H9 (cell line): ENCODE results near the gene NT5DC1. TPM values are rescaled to one million over a fixed set of nuclear protein-coding genes. Genes with fewer than 3 reads are reported as not detected.

ENCODE experiments used
- DNase-seq: peaks from one replicate; pipeline ENCODE4 v3.0.0-alpha.2; 2017
- H2AFZ ChIP-seq: one replicate; pipeline ENCODE4 v1.6.1; 2013; ENCODE audit warnings: mild to moderate bottlenecking, low read length, control low read depth, moderate library complexity
- H2AK5ac ChIP-seq: 2 replicates; pipeline ENCODE4 v1.6.1; 2013; ENCODE audit warnings: low read length, control low read depth, mixed read lengths; ENCODE audit not compliant: insufficient read length
- H2BK120ac ChIP-seq: one replicate; pipeline ENCODE4 v1.6.1; 2013; ENCODE audit warnings: low read depth, mild to moderate bottlenecking, low read length, control low read depth, inconsistent platforms; ENCODE audit not compliant: poor library complexity, severe bottlenecking
- H2BK12ac ChIP-seq: 2 replicates; pipeline ENCODE4 v1.6.1; 2013; ENCODE audit warnings: low read length, control low read depth, mixed read lengths, low read depth; ENCODE audit not compliant: insufficient read length
- H2BK15ac ChIP-seq: 2 replicates; pipeline ENCODE4 v1.6.1; 2013; ENCODE audit warnings: low read depth, low read length, control low read depth
- H2BK20ac ChIP-seq: one replicate; pipeline ENCODE4 v1.6.1; 2013; ENCODE audit warnings: low read depth, mild to moderate bottlenecking, low read length, control low read depth, inconsistent platforms; ENCODE audit not compliant: poor library complexity, severe bottlenecking
- H2BK5ac ChIP-seq: 2 replicates; pipeline ENCODE4 v1.6.1; 2013; ENCODE audit warnings: low read length, control low read depth, mixed read lengths; ENCODE audit not compliant: insufficient read length
- H3K14ac ChIP-seq: 2 replicates; pipeline ENCODE4 v1.6.1; 2013; ENCODE audit warnings: low read length, control low read depth; ENCODE audit not compliant: insufficient read depth
- H3K18ac ChIP-seq: 2 replicates; pipeline ENCODE4 v1.6.1; 2013; ENCODE audit warnings: low read depth, mild to moderate bottlenecking, mixed read lengths, low read length, control low read depth; ENCODE audit not compliant: insufficient read length
- H3K23ac ChIP-seq: 2 replicates; pipeline ENCODE4 v1.6.1; 2013; ENCODE audit warnings: low read length, control low read depth, mixed read lengths, low read depth; ENCODE audit not compliant: insufficient read length
- H3K23me2 ChIP-seq: 2 replicates; pipeline ENCODE4 v1.6.1; 2013; ENCODE audit warnings: low read depth, mild to moderate bottlenecking, mixed read lengths, low read length, control low read depth; ENCODE audit not compliant: insufficient read length, poor library complexity, severe bottlenecking
- H3K27ac ChIP-seq: 2 replicates; pipeline ENCODE4 v1.5.1; 2013; ENCODE audit warnings: low read length, control low read depth, mixed read lengths, low read depth; ENCODE audit not compliant: insufficient read length
- H3K27me3 ChIP-seq: 2 replicates; pipeline ENCODE4 v1.6.1; 2013; ENCODE audit warnings: low read length, control low read depth, inconsistent platforms; ENCODE audit not compliant: insufficient read depth
- H3K4ac ChIP-seq: 2 replicates; pipeline ENCODE4 v1.6.1; 2013; ENCODE audit warnings: low read depth, mild to moderate bottlenecking, control low read depth, inconsistent platforms, low read length, moderate library complexity
- H3K4me1 ChIP-seq: 2 replicates; pipeline ENCODE4 v1.6.1; 2013; ENCODE audit warnings: low read length, control low read depth, inconsistent platforms; ENCODE audit not compliant: insufficient read depth
- H3K4me2 ChIP-seq: 2 replicates; pipeline ENCODE4 v1.6.1; 2013; ENCODE audit warnings: low read length, control low read depth, mixed read lengths; ENCODE audit not compliant: insufficient read length, insufficient read depth
- H3K56ac ChIP-seq: 2 replicates; pipeline ENCODE4 v1.6.1; 2013; ENCODE audit warnings: low read depth, mild to moderate bottlenecking, mixed read lengths, low read length, control low read depth; ENCODE audit not compliant: insufficient read length
- H3K79me1 ChIP-seq: 2 replicates; pipeline ENCODE4 v1.6.1; 2013; ENCODE audit warnings: low read depth, mild to moderate bottlenecking, moderate library complexity, low read length, control low read depth, inconsistent platforms; ENCODE audit not compliant: insufficient read depth, poor library complexity, severe bottlenecking
- H3K79me2 ChIP-seq: 2 replicates; pipeline ENCODE4 v1.6.1; 2013; ENCODE audit warnings: low read length, control low read depth, inconsistent platforms; ENCODE audit not compliant: insufficient read depth
- H3K9ac ChIP-seq: 2 replicates; pipeline ENCODE4 v1.6.1; 2013; ENCODE audit warnings: low read length, control low read depth, mixed read lengths; ENCODE audit not compliant: insufficient read length; ENCODE audit errors: extremely low read depth
- H3K9me3 ChIP-seq: one replicate; pipeline ENCODE4 v1.6.1; 2013; ENCODE audit warnings: low read depth, low read length, inconsistent platforms; ENCODE audit not compliant: control insufficient read depth
- H3T11ph ChIP-seq: one replicate; pipeline ENCODE4 v1.6.1; 2013; ENCODE audit warnings: mild to moderate bottlenecking, low read length, control low read depth, inconsistent platforms
- H4K20me1 ChIP-seq: one replicate; pipeline ENCODE4 v1.6.1; 2013; ENCODE audit not compliant: control insufficient read depth, insufficient read length, insufficient read depth
- H4K5ac ChIP-seq: 2 replicates; pipeline ENCODE4 v1.6.1; 2013; ENCODE audit warnings: low read depth, mild to moderate bottlenecking, mixed read lengths, low read length, control low read depth; ENCODE audit not compliant: insufficient read length
- H4K8ac ChIP-seq: replicated peaks from 2 replicates; pipeline ENCODE4 v1.6.1; 2013; ENCODE audit warnings: low read length, control low read depth, mixed read lengths, low read depth; ENCODE audit not compliant: insufficient read length
- H4K91ac ChIP-seq: 2 replicates; pipeline ENCODE4 v1.6.1; 2013; ENCODE audit warnings: low read depth, mild to moderate bottlenecking, moderate library complexity, mixed read lengths, low read length, control low read depth; ENCODE audit not compliant: insufficient read length
- H3K27ac Mint-ChIP-seq, 3 experiments: 2 replicates in 2 of 3; 3 replicates in 1 of 3; pipeline ENCODE4 v1.8.0; 2020 to 2021; ENCODE audit warnings: mixed read lengths in 3 of 3, mild to moderate bottlenecking in 1 of 3, moderate library complexity in 1 of 3
- H3K27me3 Mint-ChIP-seq: 2 replicates; pipeline ENCODE4 v1.8.0; 2021; ENCODE audit warnings: low read depth, mild to moderate bottlenecking, moderate library complexity, mixed read lengths
- H3K36me3 Mint-ChIP-seq, 3 experiments: 2 replicates in 2 of 3; 3 replicates in 1 of 3; pipeline ENCODE4 v1.8.0; 2020 to 2021; ENCODE audit warnings: low read depth in 3 of 3, mixed read lengths in 3 of 3; ENCODE audit not compliant: insufficient read depth in 1 of 3
- H3K4me1 Mint-ChIP-seq, 2 experiments: 2 replicates each; pipeline ENCODE4 v1.8.0; 2020; ENCODE audit warnings: mixed read lengths in 2 of 2
- H3K4me3 Mint-ChIP-seq, 2 experiments: 2 replicates in 1 of 2; 3 replicates in 1 of 2; pipeline ENCODE4 v1.8.0; 2020 to 2021; ENCODE audit warnings: mild to moderate bottlenecking in 2 of 2, mixed read lengths in 2 of 2, moderate library complexity in 1 of 2
- H3K9me3 Mint-ChIP-seq, 2 experiments: 2 replicates in 1 of 2; 3 replicates in 1 of 2; pipeline ENCODE4 v1.8.0; 2020; ENCODE audit warnings: mild to moderate bottlenecking in 2 of 2, mixed read lengths in 2 of 2, moderate library complexity in 1 of 2
- WGBS: extraction: QIAGEN DNeasy Blood & Tissue Kit; methylation state at CpG from one replicate; pipeline ENCODE4 v1.1.7; 2013; ENCODE audit warnings: missing lambda C conversion rate, low lambda C conversion rate, mixed read lengths; ENCODE audit not compliant: insufficient read length; ENCODE audit errors: extremely low coverage; 5-methylcytosine and 5-hydroxymethylcytosine counted together
- total RNA-seq: library from RNA; stranded (reverse); gene quantifications from 2 replicates; pipeline ENCODE4 v1.2.1, GENCODE V29; 2021
- TF ChIP-seq, protein P1 (sequence below): fragments of 200-600 bp; sonication (generic); conservative IDR thresholded peaks from 3 replicates; pipeline ENCODE4 v1.8.0; 2021; ENCODE audit warnings: antibody characterized with exemption, mild to moderate bottlenecking

The NT5DC1 gene
- total RNA-seq, 1 experiment from 2014 or later: 64.9 TPM

DNA sequence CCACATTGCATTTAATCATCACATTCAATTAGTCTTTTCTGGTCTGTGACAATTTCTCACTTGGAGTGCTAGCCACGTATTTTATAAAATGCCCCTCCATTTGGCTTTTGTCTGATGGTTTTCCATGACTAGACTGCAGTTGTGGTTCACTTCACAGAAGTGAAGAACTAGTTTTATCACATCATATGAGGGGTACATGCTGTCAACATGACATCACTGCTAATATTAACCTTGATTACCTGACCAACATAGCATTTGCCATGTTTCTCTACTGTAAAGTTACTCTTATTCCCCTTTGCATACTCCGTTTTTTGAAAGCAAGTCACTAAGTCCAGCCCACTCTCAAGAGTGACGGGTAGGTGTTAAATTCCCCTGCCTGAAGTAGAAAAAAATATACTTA lies 73.3 kb downstream of the NT5DC1 start:
- H4K91ac ChIP-seq: no peak overlapping the region
- no peak overlapping the region for H3T11ph ChIP-seq
- H4K20me1 ChIP-seq: no peaks in the 10 kb centered on the region
- no peak overlapping the region for H3K9ac ChIP-seq
- no peaks in the 10 kb centered on the region for H3K27me3 Mint-ChIP-seq
- no peak overlapping the region for H4K8ac ChIP-seq
- H3K23me2 ChIP-seq: no peaks in the 10 kb centered on the region
- H2BK120ac ChIP-seq: no peak overlapping the region
- H3K9me3 Mint-ChIP-seq: peaks cover 9% of the 10 kb centered on the region in 2 experiments
- no peak overlapping the region for H2BK20ac ChIP-seq
- H2BK5ac ChIP-seq: no peak overlapping the region
- H3K36me3 Mint-ChIP-seq: peaks cover 7 to 15% (median 7%) of the 10 kb centered on the region in 3 experiments
- no peaks in the 10 kb centered on the region for H3K79me2 ChIP-seq
- DNase-seq: no peak
- H3K4me1 Mint-ChIP-seq: peaks cover 13 to 16% of the 10 kb centered on the region in 2 experiments
- no peak overlapping the region for H3K14ac ChIP-seq
- H3K23ac ChIP-seq: no peak overlapping the region
- no peak overlapping the region for H3K4ac ChIP-seq
- no peaks in the 10 kb centered on the region for H3K79me1 ChIP-seq
- no peak overlapping the region for H4K5ac ChIP-seq
- TF ChIP-seq, protein P1, sequence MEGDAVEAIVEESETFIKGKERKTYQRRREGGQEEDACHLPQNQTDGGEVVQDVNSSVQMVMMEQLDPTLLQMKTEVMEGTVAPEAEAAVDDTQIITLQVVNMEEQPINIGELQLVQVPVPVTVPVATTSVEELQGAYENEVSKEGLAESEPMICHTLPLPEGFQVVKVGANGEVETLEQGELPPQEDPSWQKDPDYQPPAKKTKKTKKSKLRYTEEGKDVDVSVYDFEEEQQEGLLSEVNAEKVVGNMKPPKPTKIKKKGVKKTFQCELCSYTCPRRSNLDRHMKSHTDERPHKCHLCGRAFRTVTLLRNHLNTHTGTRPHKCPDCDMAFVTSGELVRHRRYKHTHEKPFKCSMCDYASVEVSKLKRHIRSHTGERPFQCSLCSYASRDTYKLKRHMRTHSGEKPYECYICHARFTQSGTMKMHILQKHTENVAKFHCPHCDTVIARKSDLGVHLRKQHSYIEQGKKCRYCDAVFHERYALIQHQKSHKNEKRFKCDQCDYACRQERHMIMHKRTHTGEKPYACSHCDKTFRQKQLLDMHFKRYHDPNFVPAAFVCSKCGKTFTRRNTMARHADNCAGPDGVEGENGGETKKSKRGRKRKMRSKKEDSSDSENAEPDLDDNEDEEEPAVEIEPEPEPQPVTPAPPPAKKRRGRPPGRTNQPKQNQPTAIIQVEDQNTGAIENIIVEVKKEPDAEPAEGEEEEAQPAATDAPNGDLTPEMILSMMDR: no peak
- H3K9me3 ChIP-seq: no peaks in the 10 kb centered on the region
- no peak overlapping the region for H2BK15ac ChIP-seq
- H2AFZ ChIP-seq: no peak overlapping the region
- no peak overlapping the region for H2BK12ac ChIP-seq
- H3K27me3 ChIP-seq: no peaks in the 10 kb centered on the region
- no peak overlapping the region for H3K27ac Mint-ChIP-seq
- no peak overlapping the region for H3K4me2 ChIP-seq
- H3K27ac ChIP-seq: no peak overlapping the region
- H3K4me1 ChIP-seq: no peaks in the 10 kb centered on the region
- no peak overlapping the region for H3K4me3 Mint-ChIP-seq
- H2AK5ac ChIP-seq: no peak overlapping the region
- no CpG with 5 or more reads among the region's 3 CpGs for WGBS
- H3K18ac ChIP-seq: no peak overlapping the region
- H3K56ac ChIP-seq: no peak overlapping the region
